HepG2 (cell line): Measurements from ENCODE around the gene TTC23L. TPM values are rescaled to one million over a fixed set of nuclear protein-coding genes. Genes with fewer than 3 reads are reported as not detected.

Source experiments
- ATAC-seq: fragments of 200-7000 bp; cut with Tn5 transposase; 3 replicates; pipeline ENCODE4 v1.9.1; 2020; ENCODE audit warnings: mild to moderate bottlenecking, moderate library complexity
- BruUV-seq: library from RNA; stranded (reverse); fragments of 400-500 nt; replicated peaks from 2 replicates; lab custom pipeline; 2021; lab: Mats Ljungman, UMichigan
- CTCF ChIA-PET: fragments of 300-600 bp; formaldehyde crosslinking; extraction: SDS; loops from one replicate; lab custom pipeline; 2021; ENCODE audit warnings: low total read pairs, inconsistent platforms, low intra/inter-chr PET ratio; lab: Yijun Ruan, JAX
- POLR2A ChIA-PET: fragments of 350-600 bp; sonication (Branson Sonifier 250); formaldehyde crosslinking; loops from one replicate; lab custom pipeline; 2020; ENCODE audit warnings: antibody characterized with exemption, inconsistent platforms; lab: Yijun Ruan, JAX
- DNase-seq: peaks from one replicate; pipeline ENCODE4 v3.0.0-alpha.2; 2015; ENCODE audit warnings: low spot score
- FAIRE-seq: peaks from 3 replicates; lab custom pipeline; 2011; peaks lifted over from hg19 to GRCh38; lab: Jason Lieb, UNC
- H2AFZ ChIP-seq: one replicate; pipeline ENCODE4 v1.6.1; 2011; ENCODE audit warnings: low read length, inconsistent platforms
- H3K27ac ChIP-seq: fragments of 300-600 bp; 3 replicates; pipeline ENCODE4 v1.8.0; 2011; ENCODE audit warnings: mixed run types, mild to moderate bottlenecking, mixed read lengths, low read length, inconsistent platforms; ENCODE audit not compliant: insufficient read depth; ENCODE audit errors: extremely low read length
- H3K27me3 ChIP-seq, 2 experiments: fragments of 200-600 bp in 1 of 2; 2 replicates in 1 of 2; 3 replicates in 1 of 2; pipeline versions ENCODE4 v1.6.0 to v1.8.0; 2011; ENCODE audit warnings: low read length in 2 of 2, mild to moderate bottlenecking in 2 of 2, moderate library complexity in 2 of 2, inconsistent platforms in 1 of 2; ENCODE audit not compliant: insufficient read depth in 2 of 2, control insufficient read depth in 1 of 2
- H3K36me3 ChIP-seq, 2 experiments: fragments of 200-600 bp in 1 of 2; replicated peaks in 1 of 2; 2 replicates in 1 of 2; 3 replicates in 1 of 2; pipeline versions ENCODE4 v1.5.1 to v1.8.0; 2011; ENCODE audit warnings: low read length in 2 of 2, inconsistent platforms in 1 of 2; ENCODE audit not compliant: insufficient read depth in 2 of 2, control insufficient read depth in 1 of 2
- H3K4me1 ChIP-seq: 2 replicates; pipeline ENCODE4 v1.5.1; 2012; ENCODE audit warnings: low read length, inconsistent platforms; ENCODE audit not compliant: insufficient read depth
- H3K4me2 ChIP-seq: 2 replicates; pipeline ENCODE4 v1.6.0; 2011; ENCODE audit warnings: low read depth, low read length, inconsistent platforms
- H3K4me3 ChIP-seq, 3 experiments: fragments of 200-600 bp in 1 of 3; sonication (generic), shearing (Covaris generic) in 1 of 3; replicated peaks in 1 of 3; 2 replicates each; pipeline ENCODE4 v1.5.1; 2011 to 2016; ENCODE audit warnings: low read length in 3 of 3, inconsistent platforms in 2 of 3, low read depth in 2 of 3, mild to moderate bottlenecking in 2 of 3, control low read depth in 1 of 3, mixed read lengths in 1 of 3; ENCODE audit not compliant: insufficient read depth in 1 of 3
- H3K79me2 ChIP-seq: one replicate; pipeline ENCODE4 v1.6.1; 2011; ENCODE audit warnings: low read length, inconsistent platforms; ENCODE audit not compliant: insufficient read depth
- H3K9ac ChIP-seq: 2 replicates; pipeline ENCODE4 v1.6.0; 2011; ENCODE audit warnings: mild to moderate bottlenecking, low read depth, low read length, inconsistent platforms; ENCODE audit not compliant: insufficient read depth
- H3K9me3 ChIP-seq: 2 replicates; pipeline ENCODE4 v1.5.1; 2012; ENCODE audit warnings: mild to moderate bottlenecking, low read length
- H4K20me1 ChIP-seq: 2 replicates; pipeline ENCODE4 v1.6.0; 2011; ENCODE audit warnings: inconsistent platforms, mild to moderate bottlenecking, low read length, moderate library complexity; ENCODE audit not compliant: insufficient read depth
- ATRX ChIP-seq: sonication (generic); formaldehyde crosslinking; IDR thresholded peaks from 2 replicates; pipeline ENCODE4 v1.4.0; 2020; ENCODE audit warnings: missing genetic modification reagents, borderline replicate concordance
- EEA1 ChIP-seq: sonication (generic); formaldehyde crosslinking; IDR thresholded peaks from 2 replicates; pipeline ENCODE4 v1.5.1; 2020; ENCODE audit warnings: mild to moderate bottlenecking, missing genetic modification reagents, borderline replicate concordance
- HOXA7 ChIP-seq: sonication (generic); formaldehyde crosslinking; IDR thresholded peaks from 2 replicates; pipeline ENCODE4 v1.8.1; 2022; ENCODE audit warnings: mild to moderate bottlenecking, missing genetic modification reagents, moderate library complexity
- JUNB ChIP-seq: sonication (generic); formaldehyde crosslinking; IDR thresholded peaks from 2 replicates; pipeline ENCODE4 v1.8.0; 2022; ENCODE audit warnings: missing genetic modification reagents, mild to moderate bottlenecking, borderline replicate concordance
- KAT2B ChIP-seq: fragments of 150-350 bp; IDR thresholded peaks from 2 replicates; pipeline ENCODE4 v1.6.1; 2014; ENCODE audit warnings: low read depth, low read length, borderline replicate concordance
- MTA3 ChIP-seq: sonication (generic); formaldehyde crosslinking; IDR thresholded peaks from 2 replicates; pipeline ENCODE4 v1.4.0; 2020; ENCODE audit warnings: missing genetic modification reagents
- MXD1 ChIP-seq: sonication (generic); formaldehyde crosslinking; IDR thresholded peaks from 2 replicates; pipeline ENCODE4 v1.4.0; 2020; ENCODE audit warnings: mild to moderate bottlenecking, missing genetic modification reagents
- ONECUT2 ChIP-seq: sonication (generic); formaldehyde crosslinking; IDR thresholded peaks from 2 replicates; pipeline ENCODE4 v1.4.0; 2020; ENCODE audit warnings: missing genetic modification reagents
- ZBTB44 ChIP-seq: sonication (generic); formaldehyde crosslinking; IDR thresholded peaks from 2 replicates; pipeline ENCODE4 v1.4.0; 2020; ENCODE audit warnings: missing genetic modification reagents
- ZNF124 ChIP-seq: sonication (generic); formaldehyde crosslinking; IDR thresholded peaks from 2 replicates; pipeline ENCODE4 v1.4.0; 2020; ENCODE audit warnings: missing genetic modification reagents
- ZNF230 ChIP-seq: sonication (generic); formaldehyde crosslinking; IDR thresholded peaks from 2 replicates; pipeline ENCODE4 v1.4.0; 2020; ENCODE audit warnings: mild to moderate bottlenecking, missing genetic modification reagents
- ZNF282 ChIP-seq: fragments of 450-650 bp; IDR thresholded peaks from 2 replicates; pipeline ENCODE4 v1.6.1; 2018; ENCODE audit not compliant: partially characterized antibody
- ZNF564 ChIP-seq: sonication (generic); formaldehyde crosslinking; IDR thresholded peaks from 2 replicates; pipeline ENCODE4 v1.8.1; 2023; ENCODE audit warnings: mild to moderate bottlenecking, missing genetic modification reagents
- WGBS: methylation state at CpG from one replicate; pipeline ENCODE4 v1.1.6; 2017; ENCODE audit warnings: low lambda C conversion rate; 5-methylcytosine and 5-hydroxymethylcytosine counted together
- in situ Hi-C: cut with HindIII; loops from 2 replicates; pipeline ENCODE4 v1.10.0; 2017; ENCODE audit warnings: low pct_unique_long_range_greater_than_20kb; ENCODE audit not compliant: extremely low pct_ligation_motif_present
- intact Hi-C: fragments of 100-400 bp; cut with micrococcal nuclease; formaldehyde crosslinking; loops from one replicate; pipeline ENCODE4 v1.10.0; 2022; ENCODE audit not compliant: unreplicated experiment
- polyA plus RNA-seq, 8 experiments: library from polyadenylated mRNA; depleted of rRNA in 3 of 8; stranded (reverse) in 7 of 8; unstranded in 1 of 8; fragments of >200 nt; fragmentation: Illumina TruSeq in 4 of 8; extraction: Trizol in 4 of 8; gene quantifications; 2 replicates each; pipeline versions ENCODE4 v1.2.1 to v1.2.3, GENCODE V29; 2011 to 2016; ENCODE audit warnings: low read depth in 4 of 8, missing spikeins in 1 of 8, mixed read lengths in 1 of 8; ENCODE audit not compliant: insufficient read depth in 1 of 8
- total RNA-seq, 5 experiments: library from RNA; depleted of rRNA; stranded (reverse); fragments of >200 nt; fragmentation: Illumina TruSeq; extraction: Trizol; gene quantifications; 2 replicates each; pipeline ENCODE4 v1.2.3, GENCODE V29; 2016; ENCODE audit warnings: low read depth in 1 of 5
- TF ChIP-seq, protein P1 (sequence below): sonication (generic); formaldehyde crosslinking; IDR thresholded peaks from 2 replicates; pipeline ENCODE4 v1.4.0; 2020; ENCODE audit warnings: mild to moderate bottlenecking, missing genetic modification reagents

Gene TTC23L
- total and polyA plus RNA-seq, 2 of the 13 experiments (the other 11 are each of a cell fraction or from before 2014, with no cell fraction given), result 0.37 to 1.4 TPM

DNA sequence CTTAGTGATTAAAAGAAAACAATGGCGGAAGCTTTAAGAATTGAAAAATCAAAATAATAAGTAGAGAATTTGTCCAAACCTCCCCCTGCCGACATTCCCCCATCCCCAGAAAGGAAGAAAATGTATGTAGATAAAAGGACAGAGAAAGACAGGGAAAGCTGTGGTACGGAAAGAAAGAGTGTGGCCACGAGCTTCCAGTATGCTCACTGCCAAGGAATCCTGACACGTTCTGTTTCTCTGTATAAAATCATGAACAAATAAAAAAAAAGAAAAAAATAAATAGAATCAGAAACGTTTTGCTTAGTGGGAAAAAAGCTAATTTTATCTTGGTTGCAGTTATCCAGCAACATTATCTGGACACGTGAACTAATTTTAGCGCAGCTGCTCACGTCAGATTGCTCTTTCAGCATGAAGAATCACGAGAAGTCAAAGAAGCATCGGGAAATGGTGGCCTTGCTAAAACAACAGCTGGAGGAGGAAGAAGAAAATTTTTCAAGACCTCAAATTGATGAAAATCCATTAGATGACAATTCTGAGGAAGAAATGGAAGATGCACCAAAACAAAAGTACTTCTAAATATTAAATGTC is 105.6 kb downstream of the TTC23L start:
- H3K79me2 ChIP-seq, result no peaks in the 10 kb centered on the region
- no peak for ATAC-seq
- H3K27me3 ChIP-seq, result no peaks in the 10 kb centered on the region
- peaks cover 13 to 50% of the 10 kb centered on the region in 2 experiments; a peak in 4 of 5 replicates for H3K36me3 ChIP-seq
- POLR2A ChIA-PET, result no interaction called here
- CTCF ChIA-PET, result no interaction called here
- DNase-seq, result no peak
- H3K9ac ChIP-seq, result no peak overlapping the region
- H3K4me2 ChIP-seq, result no peak overlapping the region
- no peaks in the 10 kb centered on the region for H3K9me3 ChIP-seq
- no peak for FAIRE-seq
- in situ Hi-C loops (no loop called here), intact Hi-C loops (no loop called here)
- H3K27ac ChIP-seq, result no peak overlapping the region
- H4K20me1 ChIP-seq, result no peaks in the 10 kb centered on the region
- H2AFZ ChIP-seq, result no peak overlapping the region
- TF ChIP-seq ZNF282 (no peak), MXD1 (CRISPR knock-in tag) (no peak), ONECUT2 (no peak), ZNF230 (CRISPR knock-in tag) (no peak), ZNF564 (CRISPR knock-in tag) (no peak), MTA3 (CRISPR knock-in tag) (no peak), JUNB (CRISPR knock-in tag) (no peak), KAT2B (no peak), ATRX (CRISPR knock-in tag) (no peak), ZBTB44 (no peak), EEA1 (CRISPR knock-in tag) (no peak), HOXA7 (CRISPR knock-in tag) (no peak), ZNF124 (CRISPR knock-in tag) (no peak)
- TF ChIP-seq, protein P1, sequence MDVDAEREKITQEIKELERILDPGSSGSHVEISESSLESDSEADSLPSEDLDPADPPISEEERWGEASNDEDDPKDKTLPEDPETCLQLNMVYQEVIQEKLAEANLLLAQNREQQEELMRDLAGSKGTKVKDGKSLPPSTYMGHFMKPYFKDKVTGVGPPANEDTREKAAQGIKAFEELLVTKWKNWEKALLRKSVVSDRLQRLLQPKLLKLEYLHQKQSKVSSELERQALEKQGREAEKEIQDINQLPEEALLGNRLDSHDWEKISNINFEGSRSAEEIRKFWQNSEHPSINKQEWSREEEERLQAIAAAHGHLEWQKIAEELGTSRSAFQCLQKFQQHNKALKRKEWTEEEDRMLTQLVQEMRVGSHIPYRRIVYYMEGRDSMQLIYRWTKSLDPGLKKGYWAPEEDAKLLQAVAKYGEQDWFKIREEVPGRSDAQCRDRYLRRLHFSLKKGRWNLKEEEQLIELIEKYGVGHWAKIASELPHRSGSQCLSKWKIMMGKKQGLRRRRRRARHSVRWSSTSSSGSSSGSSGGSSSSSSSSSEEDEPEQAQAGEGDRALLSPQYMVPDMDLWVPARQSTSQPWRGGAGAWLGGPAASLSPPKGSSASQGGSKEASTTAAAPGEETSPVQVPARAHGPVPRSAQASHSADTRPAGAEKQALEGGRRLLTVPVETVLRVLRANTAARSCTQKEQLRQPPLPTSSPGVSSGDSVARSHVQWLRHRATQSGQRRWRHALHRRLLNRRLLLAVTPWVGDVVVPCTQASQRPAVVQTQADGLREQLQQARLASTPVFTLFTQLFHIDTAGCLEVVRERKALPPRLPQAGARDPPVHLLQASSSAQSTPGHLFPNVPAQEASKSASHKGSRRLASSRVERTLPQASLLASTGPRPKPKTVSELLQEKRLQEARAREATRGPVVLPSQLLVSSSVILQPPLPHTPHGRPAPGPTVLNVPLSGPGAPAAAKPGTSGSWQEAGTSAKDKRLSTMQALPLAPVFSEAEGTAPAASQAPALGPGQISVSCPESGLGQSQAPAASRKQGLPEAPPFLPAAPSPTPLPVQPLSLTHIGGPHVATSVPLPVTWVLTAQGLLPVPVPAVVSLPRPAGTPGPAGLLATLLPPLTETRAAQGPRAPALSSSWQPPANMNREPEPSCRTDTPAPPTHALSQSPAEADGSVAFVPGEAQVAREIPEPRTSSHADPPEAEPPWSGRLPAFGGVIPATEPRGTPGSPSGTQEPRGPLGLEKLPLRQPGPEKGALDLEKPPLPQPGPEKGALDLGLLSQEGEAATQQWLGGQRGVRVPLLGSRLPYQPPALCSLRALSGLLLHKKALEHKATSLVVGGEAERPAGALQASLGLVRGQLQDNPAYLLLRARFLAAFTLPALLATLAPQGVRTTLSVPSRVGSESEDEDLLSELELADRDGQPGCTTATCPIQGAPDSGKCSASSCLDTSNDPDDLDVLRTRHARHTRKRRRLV (CRISPR knock-in tag), result no peak
- BruUV-seq, result TSS peak; percentile 6
- H3K4me1 ChIP-seq, result no peaks in the 10 kb centered on the region
- no peak overlapping the region for H3K4me3 ChIP-seq
- 90% methylated on average over 11 of the region's 11 CpGs for WGBS
